ENCODE results near the gene KRTAP19-6. TPM values are rescaled to one million over a fixed set of nuclear protein-coding genes. Genes with fewer than 3 reads are reported as not detected.

Gene KRTAP19-6
- total and polyA plus RNA-seq, 2 donors (not counting 1 experiment from before 2014, with no cell fraction given) = not detected

- DNase-seq = no peak
- peaks cover 3% of the 10 kb centered on the region for H3K9me3 Mint-ChIP-seq (ENCODE audit: insufficient read depth)
- Histone ChIP-seq H4K20me1 (ENCODE audit: control insufficient read depth, insufficient read depth, low read length, poor library complexity, severe bottlenecking) (no peaks in the 10 kb centered on the region), H3K9me3 (ENCODE audit: control extremely low read depth in 1 of 3, control insufficient read depth in 2 of 3, insufficient read depth in 1 of 3, low read length in 2 of 3) (no peaks in the 10 kb centered on the region), H3K27ac (ENCODE audit: low read length in 2 of 2) (no peak overlapping the region), H3K79me2 (ENCODE audit: control insufficient read depth, insufficient read depth, low read length) (no peaks in the 10 kb centered on the region), H3K27me3 (replicated peaks in 1 of 4; ENCODE audit: control extremely low read depth in 1 of 4, control insufficient read depth in 3 of 4, insufficient read depth in 4 of 4, low read length in 3 of 4) (no peaks in the 10 kb centered on the region), H3K4me1 (ENCODE audit: control insufficient read depth in 2 of 2, insufficient read depth in 2 of 2, low read length in 2 of 2) (no peaks in the 10 kb centered on the region), H2AFZ (ENCODE audit: insufficient read depth, low read depth, low read length, poor library complexity, severe bottlenecking) (no peak overlapping the region), H3K4me2 (replicated peaks; ENCODE audit: low read depth, low read length, poor library complexity, severe bottlenecking) (no peak overlapping the region), H3K4me3 (ENCODE audit: control extremely low read depth in 1 of 5, extremely low read depth in 1 of 5, insufficient read depth in 1 of 5, low read depth in 2 of 5, low read length in 4 of 5) (no peak overlapping the region), H3K36me3 (replicated peaks in 1 of 2; ENCODE audit: control extremely low read depth in 1 of 2, control insufficient read depth in 1 of 2, extremely low read depth in 1 of 2, insufficient read depth in 2 of 2, low read length in 1 of 2) (no peaks in the 10 kb centered on the region), H3K9ac (ENCODE audit: low read length) (no peak overlapping the region)
- H3K27ac Mint-ChIP-seq = no peak overlapping the region
- intact Hi-C loops (cut with micrococcal nuclease) = no loop called here
- 75% methylated on average over 1 of the region's 1 CpG for WGBS (ENCODE audit: insufficient coverage)
- no peak overlapping the region for H3K4me3 Mint-ChIP-seq
- H3K4me1 Mint-ChIP-seq = no peaks in the 10 kb centered on the region
- ATAC-seq (ENCODE audit: low read depth) = no peak
- no peaks in the 10 kb centered on the region for H3K27me3 Mint-ChIP-seq
- TF ChIP-seq CTCF (IDR thresholded peaks at IDR 0.05) (no peak), EZH2 (IDR thresholded peaks at IDR 0.05; ENCODE audit: borderline replicate concordance, insufficient read depth, low read depth, low read length, poor library complexity, severe bottlenecking) (no peak)
- ChIA-PET CTCF (no interaction called here), POLR2A (no interaction called here)
These were observed 37.7 kb upstream of the KRTAP19-6 start for GRCh38 chr21:30579346-30579745.

- H3K27me3 ChIP-seq (replicated peaks in 1 of 4; ENCODE audit: control extremely low read depth in 1 of 4, control insufficient read depth in 3 of 4, insufficient read depth in 4 of 4, low read length in 3 of 4) = no peaks in the 10 kb centered on the region
- Mint-ChIP-seq H3K9me3 (ENCODE audit: insufficient read depth) (peaks cover 5% of the 10 kb centered on the region), H3K27ac (no peak overlapping the region), H3K27me3 (no peaks in the 10 kb centered on the region), H3K4me1 (no peaks in the 10 kb centered on the region), H3K4me3 (no peak overlapping the region)
- no peak overlapping the region for H3K4me3 ChIP-seq (ENCODE audit: control extremely low read depth in 1 of 5, extremely low read depth in 1 of 5, insufficient read depth in 1 of 5, low read depth in 2 of 5, low read length in 4 of 5)
- H3K4me2 ChIP-seq (replicated peaks; ENCODE audit: low read depth, low read length, poor library complexity, severe bottlenecking) = no peak overlapping the region
- DNase-seq (no peak), ATAC-seq (ENCODE audit: low read depth) (no peak)
- POLR2A ChIA-PET = no interaction called here
- H4K20me1 ChIP-seq (ENCODE audit: control insufficient read depth, insufficient read depth, low read length, poor library complexity, severe bottlenecking) = no peaks in the 10 kb centered on the region
- H3K9ac ChIP-seq (ENCODE audit: low read length) = no peak overlapping the region
- H3K27ac ChIP-seq (ENCODE audit: low read length in 2 of 2) = no peak overlapping the region
- no peaks in the 10 kb centered on the region for H3K4me1 ChIP-seq (ENCODE audit: control insufficient read depth in 2 of 2, insufficient read depth in 2 of 2, low read length in 2 of 2)
- H3K79me2 ChIP-seq (ENCODE audit: control insufficient read depth, insufficient read depth, low read length) = no peaks in the 10 kb centered on the region
- no peaks in the 10 kb centered on the region for H3K36me3 ChIP-seq (replicated peaks in 1 of 2; ENCODE audit: control extremely low read depth in 1 of 2, control insufficient read depth in 1 of 2, extremely low read depth in 1 of 2, insufficient read depth in 2 of 2, low read length in 1 of 2)
- H3K9me3 ChIP-seq (ENCODE audit: control extremely low read depth in 1 of 3, control insufficient read depth in 2 of 3, insufficient read depth in 1 of 3, low read length in 2 of 3) = no peaks in the 10 kb centered on the region
- intact Hi-C loops (cut with micrococcal nuclease) = no loop called here
- CTCF ChIA-PET = interaction anchor here (0.6 kb wide), 1 partner anchor 508 kb away, joined by 3 read pairs; no protein-coding TSS in a partner anchor
- no peak overlapping the region for H2AFZ ChIP-seq (ENCODE audit: insufficient read depth, low read depth, low read length, poor library complexity, severe bottlenecking)
- no peak for TF ChIP-seq CTCF (IDR thresholded peaks at IDR 0.05)
These were observed 36.1 kb upstream of the KRTAP19-6 start for GRCh38 chr21:30577766-30578165.

Data from B cell (primary cell).